ENCODE measurements around the gene ZDHHC7. TPM values are rescaled to one million over a fixed set of nuclear protein-coding genes. Genes with fewer than 3 reads are reported as not detected.
A peak's percentile ranks its signal among the peaks of the same experiment; 100 is the strongest.

Gene ZDHHC7
- total RNA-seq, 1 donor from 2014 or later, result 59.2 TPM

GRCh38 chr16:85029981-85030401 is 18.7 kb upstream of the ZDHHC7 start:
- H3K9me3 Mint-ChIP-seq (ENCODE audit: unreplicated experiment), result no peaks in the 10 kb centered on the region

GRCh38 chr16:85029408-85029784 is 18.1 kb upstream of the ZDHHC7 start:
- Histone ChIP-seq H3K4me1 (ENCODE audit: insufficient read depth, low read length) (peaks cover 19% of the 10 kb centered on the region), H3K27me3 (ENCODE audit: insufficient read depth, low read length) (no peaks in the 10 kb centered on the region), H3K9me3 (ENCODE audit: insufficient read depth, low read depth, low read length) (no peaks in the 10 kb centered on the region), H3K4me3 (ENCODE audit: insufficient read depth, low read depth, low read length) (peak overlapping the region; percentile 84), H3K79me2 (ENCODE audit: insufficient read depth, low read length) (peaks cover 5% of the 10 kb centered on the region), H2AFZ (ENCODE audit: low read depth, low read length) (peak overlapping the region; percentile 29), H3K36me3 (ENCODE audit: insufficient read depth, low read length) (no peaks in the 10 kb centered on the region), H3K9ac (ENCODE audit: low read length) (peak overlapping the region; percentile 90), H3K4me2 (ENCODE audit: low read length) (peak overlapping the region; percentile 97), H4K20me1 (ENCODE audit: insufficient read depth, low read length) (peaks cover 19% of the 10 kb centered on the region), H3K27ac (ENCODE audit: low read depth, low read length) (peak overlapping the region; percentile 61)
- no peak for TF ChIP-seq CTCF (IDR thresholded peaks at IDR 0.05; ENCODE audit: insufficient read depth, low read depth, low read length)
- TF ChIP-seq EZH2 (IDR thresholded peaks at IDR 0.05; ENCODE audit: insufficient read depth, low read length), result no peak
- H3K4me1 Mint-ChIP-seq (ENCODE audit: low read depth, unreplicated experiment), result peaks cover 17% of the 10 kb centered on the region
- H3K4me3 Mint-ChIP-seq (ENCODE audit: unreplicated experiment), result no peak overlapping the region
- H3K36me3 Mint-ChIP-seq (ENCODE audit: low read depth, unreplicated experiment), result peaks cover 2% of the 10 kb centered on the region
- H3K9me3 Mint-ChIP-seq (ENCODE audit: unreplicated experiment), result no peaks in the 10 kb centered on the region
- H3K27ac Mint-ChIP-seq (ENCODE audit: unreplicated experiment), result no peak overlapping the region
- DNase-seq (ENCODE audit: low read depth) (peak; percentile 49), FAIRE-seq (no peak)
- H3K27me3 Mint-ChIP-seq (ENCODE audit: low read depth, unreplicated experiment), result peaks cover 4% of the 10 kb centered on the region

More at GRCh38 chr16:85029981-85030401, 18.7 kb upstream of the ZDHHC7 start:
- Histone ChIP-seq H3K27me3 (ENCODE audit: insufficient read depth, low read length) (no peaks in the 10 kb centered on the region), H3K27ac (ENCODE audit: low read depth, low read length) (no peak overlapping the region), H3K4me1 (ENCODE audit: insufficient read depth, low read length) (peaks cover 19% of the 10 kb centered on the region), H3K79me2 (ENCODE audit: insufficient read depth, low read length) (peaks cover 5% of the 10 kb centered on the region), H3K4me3 (ENCODE audit: insufficient read depth, low read depth, low read length) (no peak overlapping the region), H3K36me3 (ENCODE audit: insufficient read depth, low read length) (no peaks in the 10 kb centered on the region), H4K20me1 (ENCODE audit: insufficient read depth, low read length) (peaks cover 21% of the 10 kb centered on the region), H3K4me2 (ENCODE audit: low read length) (peak overlapping the region; percentile 97), H3K9me3 (ENCODE audit: insufficient read depth, low read depth, low read length) (no peaks in the 10 kb centered on the region), H2AFZ (ENCODE audit: low read depth, low read length) (no peak overlapping the region), H3K9ac (ENCODE audit: low read length) (peak overlapping the region; percentile 90)
- Mint-ChIP-seq H3K4me1 (ENCODE audit: low read depth, unreplicated experiment) (peaks cover 17% of the 10 kb centered on the region), H3K27me3 (ENCODE audit: low read depth, unreplicated experiment) (peaks cover 4% of the 10 kb centered on the region), H3K27ac (ENCODE audit: unreplicated experiment) (no peak overlapping the region), H3K36me3 (ENCODE audit: low read depth, unreplicated experiment) (peaks cover 2% of the 10 kb centered on the region), H3K4me3 (ENCODE audit: unreplicated experiment) (no peak overlapping the region)
- no peak for DNase-seq (ENCODE audit: low read depth)
- no peak for FAIRE-seq
- TF ChIP-seq EZH2 (IDR thresholded peaks at IDR 0.05; ENCODE audit: insufficient read depth, low read length) (no peak), CTCF (IDR thresholded peaks at IDR 0.05; ENCODE audit: insufficient read depth, low read depth, low read length) (no peak)

GRCh38 chr16:85028685-85029407 is 17.5 kb upstream of the ZDHHC7 start:
- TF ChIP-seq CTCF (IDR thresholded peaks at IDR 0.05; ENCODE audit: insufficient read depth, low read depth, low read length) (no peak), EZH2 (IDR thresholded peaks at IDR 0.05; ENCODE audit: insufficient read depth, low read length) (no peak)
- Mint-ChIP-seq H3K4me1 (ENCODE audit: low read depth, unreplicated experiment) (peaks cover 17% of the 10 kb centered on the region), H3K27me3 (ENCODE audit: low read depth, unreplicated experiment) (peaks cover 4% of the 10 kb centered on the region), H3K4me3 (ENCODE audit: unreplicated experiment) (peak overlapping the region; percentile 74), H3K9me3 (ENCODE audit: unreplicated experiment) (no peaks in the 10 kb centered on the region), H3K36me3 (ENCODE audit: low read depth, unreplicated experiment) (peaks cover 2% of the 10 kb centered on the region), H3K27ac (ENCODE audit: unreplicated experiment) (no peak overlapping the region)
- Histone ChIP-seq H4K20me1 (ENCODE audit: insufficient read depth, low read length) (peaks cover 17% of the 10 kb centered on the region), H3K9me3 (ENCODE audit: insufficient read depth, low read depth, low read length) (no peaks in the 10 kb centered on the region), H2AFZ (ENCODE audit: low read depth, low read length) (peak overlapping the region; percentile 29), H3K27me3 (ENCODE audit: insufficient read depth, low read length) (no peaks in the 10 kb centered on the region), H3K27ac (ENCODE audit: low read depth, low read length) (peak overlapping the region; percentile 61), H3K9ac (ENCODE audit: low read length) (peak overlapping the region; percentile 90), H3K36me3 (ENCODE audit: insufficient read depth, low read length) (no peaks in the 10 kb centered on the region), H3K4me1 (ENCODE audit: insufficient read depth, low read length) (peaks cover 19% of the 10 kb centered on the region), H3K4me2 (ENCODE audit: low read length) (peak overlapping the region; percentile 97), H3K79me2 (ENCODE audit: insufficient read depth, low read length) (peaks cover 5% of the 10 kb centered on the region), H3K4me3 (ENCODE audit: insufficient read depth, low read depth, low read length) (peak overlapping the region; percentile 84)
- peak; percentile 71 for DNase-seq (ENCODE audit: low read depth)
- FAIRE-seq, result no peak

Data from astrocyte (in vitro differentiated cells and primary cell).